Fibroblast of lung (primary cell): ENCODE results near the gene TXNRD2.

Experiments used
- CTCF ChIP-seq, 2 donors: IDR thresholded peaks in 1 of 2; conservative IDR thresholded peaks in 1 of 2; 1 replicate in 1 of 2; 2 replicates in 1 of 2; pipeline ENCODE4 v1.5.1; 2011 to 2012; ENCODE audit warnings: low read length in 2 of 2, control low read depth in 1 of 2, inconsistent platforms in 1 of 2, low read depth in 1 of 2, mild to moderate bottlenecking in 1 of 2
- EZH2 ChIP-seq: IDR thresholded peaks from 2 replicates; pipeline ENCODE4 v1.5.1; 2012; ENCODE audit warnings: low read length, control low read depth, mild to moderate bottlenecking; ENCODE audit errors: missing control alignments

- TF ChIP-seq CTCF (conservative IDR thresholded peaks at IDR 0.05 in 1 of 2, IDR thresholded peaks at IDR 0.05 in 1 of 2; ENCODE audit: low read depth in 1 of 2, low read length in 2 of 2) = no peak
- TF ChIP-seq EZH2 = no peak
Observed at GRCh38 chr22:19900707-19901436, 40.7 kb downstream of the TXNRD2 start.
